Endothelial cell of umbilical vein (primary cell): ENCODE measurements around the gene ADARB2. TPM values are rescaled to one million over a fixed set of nuclear protein-coding genes. Genes with fewer than 3 reads are reported as not detected.

Experiments
- BruUV-seq: library from RNA; stranded (reverse); fragments of 400-500 nt; replicated peaks from 2 replicates; lab custom pipeline; 2021; lab: Mats Ljungman, UMichigan
- CTCF ChIA-PET: fragments of 300-600, 350-600 bp; sonication (Branson Sonifier 250); formaldehyde crosslinking; loops from one replicate; lab custom pipeline; 2021; ENCODE audit warnings: antibody characterized with exemption, inconsistent platforms; lab: Charles Lee
- POLR2A ChIA-PET: fragments of 300-600, 350-600 bp; sonication (Branson Sonifier 250); formaldehyde crosslinking; loops from one replicate; lab custom pipeline; 2021; ENCODE audit warnings: antibody characterized with exemption, inconsistent platforms; lab: Charles Lee
- DNase-seq: peaks from one replicate; pipeline ENCODE4 v3.0.0-alpha.2; 2011; ENCODE audit warnings: low read depth, low spot score
- FAIRE-seq: peaks from 2 replicates; lab custom pipeline; 2011; peaks lifted over from hg19 to GRCh38; lab: Jason Lieb, UNC
- H2AFZ ChIP-seq: 2 replicates; pipeline ENCODE4 v1.6.0; 2012; ENCODE audit warnings: low read depth, low read length, control low read depth, inconsistent platforms
- H3K27ac ChIP-seq: 2 replicates; pipeline ENCODE4 v1.5.1; 2011; ENCODE audit warnings: low read depth, mild to moderate bottlenecking, control low read depth, low read length, moderate library complexity; ENCODE audit not compliant: insufficient read depth
- H3K27me3 ChIP-seq, 2 experiments: 2 replicates each; pipeline versions ENCODE4 v1.6.0 to v1.6.1; 2011; ENCODE audit warnings: low read length in 2 of 2, mixed read lengths in 1 of 2; ENCODE audit not compliant: control insufficient read depth in 2 of 2, insufficient read depth in 2 of 2
- H3K36me3 ChIP-seq, 2 experiments: 2 replicates in 1 of 2; 3 replicates in 1 of 2; pipeline ENCODE4 v1.5.1; 2011; ENCODE audit warnings: low read length in 2 of 2, mild to moderate bottlenecking in 1 of 2, moderate library complexity in 1 of 2; ENCODE audit not compliant: control insufficient read depth in 2 of 2, insufficient read depth in 2 of 2; ENCODE audit errors: extremely low read depth in 1 of 2
- H3K4me1 ChIP-seq: 3 replicates; pipeline ENCODE4 v1.5.1; 2011; ENCODE audit warnings: mild to moderate bottlenecking, low read length; ENCODE audit not compliant: control insufficient read depth, insufficient read depth; ENCODE audit errors: extremely low read depth
- H3K4me2 ChIP-seq: 2 replicates; pipeline ENCODE4 v1.6.1; 2011; ENCODE audit warnings: low read length, control low read depth, mixed read lengths; ENCODE audit not compliant: insufficient read depth
- H3K4me3 ChIP-seq, 3 experiments: fragments of 200-600 bp in 1 of 3; sonication (generic), shearing (Covaris generic) in 1 of 3; replicated peaks in 1 of 3; 2 replicates each; pipeline ENCODE4 v1.5.1; 2011 to 2016; ENCODE audit warnings: control low read depth in 3 of 3, low read length in 3 of 3, mild to moderate bottlenecking in 2 of 3, inconsistent platforms in 1 of 3, low read depth in 1 of 3, moderate library complexity in 1 of 3; ENCODE audit not compliant: insufficient read depth in 1 of 3
- H3K79me2 ChIP-seq: 2 replicates; pipeline ENCODE4 v1.6.0; 2012; ENCODE audit warnings: low read length, inconsistent platforms; ENCODE audit not compliant: control insufficient read depth, insufficient read depth
- H3K9ac ChIP-seq: replicated peaks from 2 replicates; pipeline ENCODE3; 2011; ENCODE audit warnings: low read length, control low read depth; ENCODE audit not compliant: insufficient read depth; ENCODE audit errors: extremely low read depth
- H3K9me1 ChIP-seq: replicated peaks from 3 replicates; pipeline ENCODE4 v1.6.0; 2011; ENCODE audit warnings: mild to moderate bottlenecking, low read length; ENCODE audit not compliant: control insufficient read depth, insufficient read depth; ENCODE audit errors: extremely low read depth
- H3K9me3 ChIP-seq: replicated peaks from 2 replicates; pipeline ENCODE4 v1.5.1; 2012; ENCODE audit warnings: low read length, inconsistent platforms; ENCODE audit not compliant: control insufficient read depth, insufficient read depth
- H4K20me1 ChIP-seq: replicated peaks from 2 replicates; pipeline ENCODE3; 2011; ENCODE audit warnings: mild to moderate bottlenecking, low read length; ENCODE audit not compliant: control insufficient read depth, insufficient read depth; ENCODE audit errors: extremely low read depth
- EZH2 ChIP-seq: IDR thresholded peaks from 2 replicates; pipeline ENCODE4 v1.6.1; 2012; ENCODE audit warnings: borderline replicate concordance, low read depth, mild to moderate bottlenecking, moderate library complexity, low read length, inconsistent platforms; ENCODE audit not compliant: severe bottlenecking
- FOS ChIP-seq: IDR thresholded peaks from 2 replicates; pipeline ENCODE4 v1.6.1; 2011; ENCODE audit warnings: mild to moderate bottlenecking, low read length, moderate library complexity, borderline replicate concordance; ENCODE audit not compliant: insufficient read depth
- GATA2 ChIP-seq: IDR thresholded peaks from 2 replicates; pipeline ENCODE4 v1.7.0; 2011; ENCODE audit warnings: low read depth, mild to moderate bottlenecking, moderate library complexity, mixed read lengths, low read length; ENCODE audit not compliant: insufficient read length, insufficient read depth
- JUN ChIP-seq: IDR thresholded peaks from 2 replicates; pipeline ENCODE4 v1.6.1; 2011; ENCODE audit warnings: borderline replicate concordance, low read depth; ENCODE audit not compliant: insufficient read length, insufficient read depth
- MYC ChIP-seq: IDR thresholded peaks from one replicate; pipeline ENCODE4 v1.6.1; 2011; ENCODE audit warnings: mild to moderate bottlenecking, low read depth, low read length
- POLR2A ChIP-seq: IDR thresholded peaks from 2 replicates; pipeline ENCODE4 v1.6.1; 2012; ENCODE audit warnings: low read depth, mild to moderate bottlenecking, control low read depth, low read length
- POLR2AphosphoS5 ChIP-seq: IDR thresholded peaks from 2 replicates; pipeline ENCODE4 v1.6.1; 2012; ENCODE audit warnings: low read depth, mild to moderate bottlenecking, control low read depth, low read length, moderate library complexity; ENCODE audit not compliant: insufficient read depth
- dilution Hi-C: fragments of 300-500 bp; cut with MboI; formaldehyde crosslinking; loops from one replicate; pipeline ENCODE4 v1.15.0; 2019; ENCODE audit warnings: low sequenced_read_pairs; ENCODE audit not compliant: extremely low pct_ligation_motif_present
- intact Hi-C: fragments of 100-400 bp; cut with micrococcal nuclease; formaldehyde crosslinking; loops from one replicate; pipeline ENCODE4 v1.10.0; 2022
- polyA plus RNA-seq, 4 experiments: library from polyadenylated mRNA; depleted of rRNA in 3 of 4; stranded (reverse) in 3 of 4; unstranded in 1 of 4; fragments of >200 nt; gene quantifications; 2 replicates each; pipeline versions ENCODE4 v1.2.1 to v1.2.3, GENCODE V29; 2011 to 2012; ENCODE audit warnings: missing spikeins in 1 of 4
- total RNA-seq: library from RNA; stranded (reverse); gene quantifications from 2 replicates; pipeline ENCODE4 v1.2.3, GENCODE V29; 2021
- TF ChIP-seq, protein P1 (sequence below): IDR thresholded peaks from 2 replicates; pipeline ENCODE4 v1.6.1; 2011; ENCODE audit not compliant: insufficient read depth, insufficient read length
- TF ChIP-seq, protein P2 (sequence below), 2 donors: IDR thresholded peaks; 1 replicate in 1 of 2; 2 replicates in 1 of 2; pipeline ENCODE4 v1.5.1; 2011; ENCODE audit warnings: low read length in 2 of 2, mild to moderate bottlenecking in 2 of 2, moderate library complexity in 2 of 2, control low read depth in 1 of 2, inconsistent platforms in 1 of 2, low read depth in 1 of 2; ENCODE audit not compliant: insufficient read depth in 1 of 2; ENCODE audit errors: extremely low read depth in 1 of 2

The ADARB2 gene
- total and polyA plus RNA-seq, 2 donors (not counting 3 experiments of a cell fraction or from before 2014, with no cell fraction given), result not detected

DNA sequence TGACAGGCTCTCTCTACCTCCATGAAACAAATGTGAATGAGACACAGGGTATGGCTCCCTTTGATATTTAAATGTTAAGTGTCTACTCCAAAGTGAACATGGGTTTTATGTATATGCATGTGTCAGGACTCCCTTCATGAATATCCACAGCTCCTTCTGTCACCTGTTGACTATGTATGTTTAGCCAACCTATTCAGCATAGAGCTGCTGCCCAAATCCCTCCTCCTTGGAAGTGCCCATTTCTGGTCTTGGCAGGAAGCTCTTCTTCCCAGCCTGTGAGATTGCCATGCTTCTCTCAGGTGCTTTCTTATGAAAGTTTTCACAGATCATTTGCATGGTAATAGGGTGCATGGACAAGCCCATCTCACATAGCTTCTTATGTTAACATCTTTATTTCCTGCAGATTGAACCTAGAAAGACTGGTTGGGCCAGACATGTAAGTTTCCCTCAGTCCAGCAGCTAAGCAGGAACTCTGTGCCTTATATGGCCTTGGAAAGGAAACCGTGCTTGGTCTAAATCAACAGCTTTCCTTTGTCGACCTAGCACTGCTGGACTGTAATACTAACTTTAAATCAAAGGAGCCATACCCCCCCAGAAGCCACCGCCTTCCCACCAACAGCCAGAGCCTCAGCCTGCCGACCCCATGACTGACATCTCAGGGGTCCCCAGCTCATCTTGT lies 288.9 kb downstream of the ADARB2 start:
- H3K4me2 ChIP-seq, result no peak overlapping the region
- H2AFZ ChIP-seq, result no peak overlapping the region
- FAIRE-seq (no peak), DNase-seq (no peak)
- no peaks in the 10 kb centered on the region for H3K4me1 ChIP-seq
- intact Hi-C loops, result no loop called here
- CTCF ChIA-PET, result no interaction called here
- no peak overlapping the region for H3K9ac ChIP-seq
- H3K9me1 ChIP-seq, result no peaks in the 10 kb centered on the region
- H3K9me3 ChIP-seq, result peaks cover 2% of the 10 kb centered on the region
- POLR2A ChIA-PET, result no interaction called here
- no TSS peak for BruUV-seq
- dilution Hi-C loops, result no loop called here
- H3K79me2 ChIP-seq, result no peaks in the 10 kb centered on the region
- H3K27me3 ChIP-seq, result no peaks in the 10 kb centered on the region
- no peak overlapping the region for H3K27ac ChIP-seq
- no peak overlapping the region for H3K4me3 ChIP-seq
- H3K36me3 ChIP-seq, result no peaks in the 10 kb centered on the region
- H4K20me1 ChIP-seq, result no peaks in the 10 kb centered on the region
- TF ChIP-seq, protein P1, sequence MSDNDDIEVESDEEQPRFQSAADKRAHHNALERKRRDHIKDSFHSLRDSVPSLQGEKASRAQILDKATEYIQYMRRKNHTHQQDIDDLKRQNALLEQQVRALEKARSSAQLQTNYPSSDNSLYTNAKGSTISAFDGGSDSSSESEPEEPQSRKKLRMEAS, result no peak
- TF ChIP-seq FOS (no peak), GATA2 (no peak), POLR2A (no peak), JUN (no peak), EZH2 (no peak), POLR2AphosphoS5 (no peak), MYC (no peak)
- TF ChIP-seq, protein P2, sequence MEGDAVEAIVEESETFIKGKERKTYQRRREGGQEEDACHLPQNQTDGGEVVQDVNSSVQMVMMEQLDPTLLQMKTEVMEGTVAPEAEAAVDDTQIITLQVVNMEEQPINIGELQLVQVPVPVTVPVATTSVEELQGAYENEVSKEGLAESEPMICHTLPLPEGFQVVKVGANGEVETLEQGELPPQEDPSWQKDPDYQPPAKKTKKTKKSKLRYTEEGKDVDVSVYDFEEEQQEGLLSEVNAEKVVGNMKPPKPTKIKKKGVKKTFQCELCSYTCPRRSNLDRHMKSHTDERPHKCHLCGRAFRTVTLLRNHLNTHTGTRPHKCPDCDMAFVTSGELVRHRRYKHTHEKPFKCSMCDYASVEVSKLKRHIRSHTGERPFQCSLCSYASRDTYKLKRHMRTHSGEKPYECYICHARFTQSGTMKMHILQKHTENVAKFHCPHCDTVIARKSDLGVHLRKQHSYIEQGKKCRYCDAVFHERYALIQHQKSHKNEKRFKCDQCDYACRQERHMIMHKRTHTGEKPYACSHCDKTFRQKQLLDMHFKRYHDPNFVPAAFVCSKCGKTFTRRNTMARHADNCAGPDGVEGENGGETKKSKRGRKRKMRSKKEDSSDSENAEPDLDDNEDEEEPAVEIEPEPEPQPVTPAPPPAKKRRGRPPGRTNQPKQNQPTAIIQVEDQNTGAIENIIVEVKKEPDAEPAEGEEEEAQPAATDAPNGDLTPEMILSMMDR (IDR thresholded peaks at IDR 0.05; ENCODE audit: extremely low read depth in 1 of 2, insufficient read depth in 1 of 2, low read depth in 1 of 2, low read length in 2 of 2), result no peak
